Adrenal gland (tissue), 12 donors: ENCODE results near the gene TRIM37. TPM values are rescaled to one million over a fixed set of nuclear protein-coding genes. Genes with fewer than 3 reads are reported as not detected.
"Not testable (repeated sequence)": the region's sequence is repeated elsewhere in the genome, so short reads cannot be mapped to it uniquely, and the experiment has no call there.

Experiments
- DNase-seq, 7 donors: peaks; one replicate each; pipeline ENCODE4 v3.0.0-alpha.2; 2019 to 2020
- H3K27ac ChIP-seq, 5 donors: fragments of 200-600 bp; sonication (generic) in 4 of 5; 1 replicate in 3 of 5; 2 replicates in 2 of 5; pipeline versions ENCODE4 v1.5.1 to v1.8.0; 2016 to 2020; ENCODE audit warnings: mild to moderate bottlenecking in 1 of 5
- H3K27me3 ChIP-seq: fragments of 200-600 bp; 2 replicates; pipeline ENCODE4 v1.8.0; 2021
- H3K36me3 ChIP-seq, 2 donors: fragments of 200-600 bp; replicated peaks in 1 of 2; 1 replicate in 1 of 2; 2 replicates in 1 of 2; pipeline versions ENCODE4 v1.5.1 to v1.8.0; 2018 to 2022
- H3K4me1 ChIP-seq, 2 donors: fragments of 200-600 bp; replicated peaks in 1 of 2; 1 replicate in 1 of 2; 2 replicates in 1 of 2; pipeline versions ENCODE4 v1.5.1 to v1.8.0; 2018 to 2021
- H3K4me3 ChIP-seq, 4 donors: fragments of 200-600 bp; sonication (generic) in 3 of 4; one replicate each; pipeline ENCODE4 v1.5.1; 2016 to 2018
- H3K9me3 ChIP-seq, 3 donors: fragments of 200-600 bp; sonication (generic) in 1 of 3; replicated peaks in 1 of 3; 1 replicate in 2 of 3; 2 replicates in 1 of 3; pipeline versions ENCODE4 v1.5.1 to v1.8.0; 2016 to 2021
- CTCF ChIP-seq, 6 experiments: fragments of 450-650 bp in 4 of 6; fragments of 200-600 bp in 2 of 6; sonication (generic) in 1 of 6; IDR thresholded peaks; 1 replicate in 5 of 6; 2 replicates in 1 of 6; pipeline versions ENCODE4 v1.5.1 to v1.8.0; 2016 to 2021; ENCODE audit warnings: antibody characterized with exemption in 6 of 6, mild to moderate bottlenecking in 2 of 6, moderate library complexity in 1 of 6
- POLR2A ChIP-seq, 2 donors: fragments of 450-650 bp; IDR thresholded peaks; one replicate each; pipeline ENCODE4 v1.6.1; 2017; ENCODE audit warnings: antibody characterized with exemption in 2 of 2, mild to moderate bottlenecking in 2 of 2, moderate library complexity in 1 of 2
- WGBS, 4 donors: extraction: QIAGEN DNeasy Blood & Tissue Kit in 2 of 4; methylation state at CpG; one replicate each; pipeline versions ENCODE4 v1.1.5 to v1.1.7; 2013 to 2017; 5-methylcytosine and 5-hydroxymethylcytosine counted together
- intact Hi-C, 2 donors: fragments of 100-400 bp; cut with DNase I; formaldehyde crosslinking; loops; one replicate each; pipeline versions ENCODE4 v1.14.1 to v1.15.0; 2022 to 2023
- polyA plus RNA-seq, 3 donors: library from polyadenylated mRNA; stranded (reverse); fragments of 200-250 nt in 2 of 3; fragments of 350-450 nt in 1 of 3; fragmentation: Illumina TruSeq in 1 of 3; extraction: RNeasy Lipid Tissue Mini Kit (QIAGEN cat#74804) in 1 of 3; gene quantifications; one replicate each; pipeline ENCODE4 v1.2.3, GENCODE V29; 2013 to 2014
- total RNA-seq, 9 donors: library from RNA; depleted of rRNA in 4 of 9; stranded (reverse); fragments of >200 nt in 4 of 9; fragments of 120-200 nt in 1 of 9; fragmentation: NEBNext Ultra II Directional in 1 of 9; extraction: Animal tissue kit (Norgen Biotek cat#: 25700) in 1 of 9; gene quantifications; one replicate each; pipeline versions ENCODE4 v1.1.0 to v1.2.4, GENCODE V29; 2013 to 2023
- donor health status: healthy with polysubstance abuse.
- donor health status: Bipolar disorder and iron deficiency.
- donor health status: DM: yes; HTN: yes; CAD: no.
- donor health status: DM: no; HTN: no; CAD: no.
- donor health status: DM: no; HTN: no; CAD: no.
- donor health status: DM: yes; HTN: yes; CAD: no.

The TRIM37 gene
- total and polyA plus RNA-seq, 12 donors = 6.0 to 37.2 (median 25.0) TPM

GRCh38 chr17:59093702-59094231, 12.9 kb downstream of the TRIM37 start:
- H3K9me3 ChIP-seq = no peaks in the 10 kb centered on the region
- peaks cover 0 to 17% of the 10 kb centered on the region in 2 donors for H3K36me3 ChIP-seq
- peak in 6 of 7 donors; percentile 22 to 72 (median 37) for DNase-seq
- no peak overlapping the region for H3K4me3 ChIP-seq
- peak overlapping the region in 1 of 5 donors; percentile 61 for H3K27ac ChIP-seq
- H3K4me1 ChIP-seq = no peaks in the 10 kb centered on the region
- TF ChIP-seq CTCF (IDR thresholded peaks at IDR 0.05) (no peak), POLR2A (IDR thresholded peaks at IDR 0.05) (no peak)
- 66 to 78% (median 75%) methylated on average over 8 of the region's 8 CpGs for WGBS, 4 donors
- intact Hi-C loops = no loop called here
- no peaks in the 10 kb centered on the region for H3K27me3 ChIP-seq

GRCh38 chr17:59093145-59093701, 13.5 kb downstream of the TRIM37 start:
- no peaks in the 10 kb centered on the region for H3K9me3 ChIP-seq
- no peaks in the 10 kb centered on the region for H3K27me3 ChIP-seq
- intact Hi-C loops = no loop called here
- no peaks in the 10 kb centered on the region for H3K4me1 ChIP-seq
- no peak overlapping the region for H3K4me3 ChIP-seq
- H3K27ac ChIP-seq = peak overlapping the region in 1 of 5 donors; percentile 61
- no peak for DNase-seq
- 62 to 78% (median 69%) methylated on average over 4 of the region's 4 CpGs for WGBS, 4 donors
- peaks cover 0 to 21% of the 10 kb centered on the region in 2 donors for H3K36me3 ChIP-seq
- TF ChIP-seq CTCF (IDR thresholded peaks at IDR 0.05) = no peak
- TF ChIP-seq POLR2A (IDR thresholded peaks at IDR 0.05) = no peak

- H3K4me1 ChIP-seq, H3K9me3 ChIP-seq, H3K27ac ChIP-seq, intact Hi-C loops, H3K4me3 ChIP-seq, DNase-seq, H3K27me3 ChIP-seq: not testable (repeated sequence)
- 85 to 90% (median 88%) methylated on average over 12 of the region's 12 CpGs for WGBS, 4 donors
- peaks cover 0 to 28% of the 10 kb centered on the region in 2 donors for H3K36me3 ChIP-seq
These were observed 16.1 kb downstream of the TRIM37 start for GRCh38 chr17:59090593-59090992.

GRCh38 chr17:59084154-59084553, 22.5 kb downstream of the TRIM37 start:
- Histone ChIP-seq H3K4me3 (no peak overlapping the region), H3K27ac (no peak overlapping the region), H3K9me3 (no peaks in the 10 kb centered on the region), H3K36me3 (peaks cover 0 to 34% of the 10 kb centered on the region in 2 donors), H3K4me1 (no peaks in the 10 kb centered on the region), H3K27me3 (no peaks in the 10 kb centered on the region)
- DNase-seq = no peak
- 95 to 99% (median 98%) methylated on average over 4 of the region's 4 CpGs for WGBS, 4 donors
- no peak for TF ChIP-seq CTCF (IDR thresholded peaks at IDR 0.05)
- no peak for TF ChIP-seq POLR2A (IDR thresholded peaks at IDR 0.05)
- intact Hi-C loops = no loop called here

- no peak overlapping the region for H3K4me3 ChIP-seq
- intact Hi-C loops = no loop called here
- peaks cover 0 to 51% of the 10 kb centered on the region in 2 donors for H3K36me3 ChIP-seq
- no peaks in the 10 kb centered on the region for H3K27me3 ChIP-seq
- no peaks in the 10 kb centered on the region for H3K9me3 ChIP-seq
- no peak overlapping the region for H3K27ac ChIP-seq
- no peak for TF ChIP-seq CTCF (IDR thresholded peaks at IDR 0.05)
- no peak for TF ChIP-seq POLR2A (IDR thresholded peaks at IDR 0.05)
- H3K4me1 ChIP-seq = no peaks in the 10 kb centered on the region
- no peak for DNase-seq
These were observed 32.2 kb downstream of the TRIM37 start for GRCh38 chr17:59074494-59074893.
